ENCODE measurements around the gene USP6NL.

The USP6NL gene

GRCh38 chr10:11448545-11449244, 162.8 kb downstream of the USP6NL start:
- ChIA-PET CTCF (no interaction called here), POLR2A (no interaction called here)
- no peak for TF ChIP-seq L3MBTL2 (conservative IDR thresholded peaks at IDR 0.05)
- no peak for TF ChIP-seq SP1 (IDR thresholded peaks at IDR 0.05)
- no peak for DNase-seq (ENCODE audit: extremely low spot score)

GRCh38 chr10:11448190-11448544, 163.3 kb downstream of the USP6NL start:
- no peak for DNase-seq (ENCODE audit: extremely low spot score)
- TF ChIP-seq TARDBP (IDR thresholded peaks at IDR 0.05) (no peak), SUZ12 (IDR thresholded peaks at IDR 0.05) (no peak), SP1 (IDR thresholded peaks at IDR 0.05) (no peak), FOXK2 (IDR thresholded peaks at IDR 0.05) (no peak), FOXA1 (IDR thresholded peaks at IDR 0.05) (no peak), CTBP1 (IDR thresholded peaks at IDR 0.05; ENCODE audit: borderline replicate concordance) (no peak), PKNOX1 (IDR thresholded peaks at IDR 0.05) (no peak), ARNT (IDR thresholded peaks at IDR 0.05) (no peak), L3MBTL2 (conservative IDR thresholded peaks at IDR 0.05) (no peak), LEF1 (IDR thresholded peaks at IDR 0.05; ENCODE audit: borderline replicate concordance) (no peak), HDGF (IDR thresholded peaks at IDR 0.05; ENCODE audit: borderline replicate concordance) (no peak), ZNF384 (IDR thresholded peaks at IDR 0.05) (no peak), ELF4 (IDR thresholded peaks at IDR 0.05) (no peak), NFRKB (IDR thresholded peaks at IDR 0.05) (no peak)
- CTCF ChIA-PET, result no interaction called here
- POLR2A ChIA-PET, result no interaction called here

- ChIA-PET POLR2A (no interaction called here), CTCF (no interaction called here)
- TF ChIP-seq ARNT (IDR thresholded peaks at IDR 0.05) (no peak), ELF4 (IDR thresholded peaks at IDR 0.05) (no peak), TARDBP (IDR thresholded peaks at IDR 0.05) (no peak), LEF1 (IDR thresholded peaks at IDR 0.05; ENCODE audit: borderline replicate concordance) (no peak), SUZ12 (IDR thresholded peaks at IDR 0.05) (no peak), L3MBTL2 (conservative IDR thresholded peaks at IDR 0.05) (no peak), FOXA1 (IDR thresholded peaks at IDR 0.05) (no peak), FOXM1 (IDR thresholded peaks at IDR 0.05; ENCODE audit: borderline replicate concordance) (no peak), CTBP1 (IDR thresholded peaks at IDR 0.05; ENCODE audit: borderline replicate concordance) (no peak), FOXK2 (IDR thresholded peaks at IDR 0.05) (no peak), HDGF (IDR thresholded peaks at IDR 0.05; ENCODE audit: borderline replicate concordance) (no peak), ZNF384 (IDR thresholded peaks at IDR 0.05) (no peak), SP1 (IDR thresholded peaks at IDR 0.05) (no peak)
- no peak for DNase-seq (ENCODE audit: extremely low spot score)
Measured at GRCh38 chr10:11447586-11447985, 163.9 kb downstream of the USP6NL start.

DNA sequence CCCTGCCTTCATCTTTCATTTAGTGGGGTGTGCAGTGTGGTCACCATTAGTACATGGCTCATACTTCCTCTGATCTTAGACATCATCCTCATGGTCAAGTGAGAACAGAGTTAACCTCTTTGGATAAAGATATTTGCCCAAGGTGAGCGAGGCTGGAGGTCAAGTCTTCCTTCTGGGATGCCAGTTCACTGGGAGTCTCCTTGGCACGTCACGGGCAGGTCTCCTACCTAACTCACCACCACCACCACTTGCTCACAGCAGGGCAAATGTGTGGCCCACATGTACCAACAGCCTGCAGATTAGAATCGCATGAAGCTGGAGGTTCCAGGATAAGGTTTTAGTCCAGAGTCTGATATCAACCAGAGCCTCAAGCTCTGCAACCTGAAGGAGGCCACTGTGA, 164.6 kb downstream of the USP6NL start:
- TF ChIP-seq PKNOX1 (IDR thresholded peaks at IDR 0.05) (no peak), FOXM1 (IDR thresholded peaks at IDR 0.05; ENCODE audit: borderline replicate concordance) (no peak), CTBP1 (IDR thresholded peaks at IDR 0.05; ENCODE audit: borderline replicate concordance) (no peak), TARDBP (IDR thresholded peaks at IDR 0.05) (no peak), NFRKB (IDR thresholded peaks at IDR 0.05) (no peak), SP1 (IDR thresholded peaks at IDR 0.05) (no peak), SUZ12 (IDR thresholded peaks at IDR 0.05) (no peak), ZNF384 (IDR thresholded peaks at IDR 0.05) (no peak), LEF1 (IDR thresholded peaks at IDR 0.05; ENCODE audit: borderline replicate concordance) (no peak), ELF4 (IDR thresholded peaks at IDR 0.05) (no peak), BHLHE40 (IDR thresholded peaks at IDR 0.05; ENCODE audit: borderline replicate concordance) (no peak), FOXK2 (IDR thresholded peaks at IDR 0.05) (no peak), HDGF (IDR thresholded peaks at IDR 0.05; ENCODE audit: borderline replicate concordance) (no peak), FOXA1 (IDR thresholded peaks at IDR 0.05) (no peak), ARNT (IDR thresholded peaks at IDR 0.05) (no peak), L3MBTL2 (conservative IDR thresholded peaks at IDR 0.05) (no peak)
- DNase-seq (ENCODE audit: extremely low spot score), result no peak
- ChIA-PET POLR2A (no interaction called here), CTCF (no interaction called here)

- ChIA-PET CTCF (no interaction called here), POLR2A (no interaction called here)
- no peak for DNase-seq (ENCODE audit: extremely low spot score)
- TF ChIP-seq L3MBTL2 (conservative IDR thresholded peaks at IDR 0.05) (no peak), FOXA1 (IDR thresholded peaks at IDR 0.05) (no peak), SP1 (IDR thresholded peaks at IDR 0.05) (no peak), HDGF (IDR thresholded peaks at IDR 0.05; ENCODE audit: borderline replicate concordance) (no peak), ARNT (IDR thresholded peaks at IDR 0.05) (no peak), ELF4 (IDR thresholded peaks at IDR 0.05) (no peak), ZNF384 (IDR thresholded peaks at IDR 0.05) (no peak), TARDBP (IDR thresholded peaks at IDR 0.05) (no peak), CTBP1 (IDR thresholded peaks at IDR 0.05; ENCODE audit: borderline replicate concordance) (no peak), FOXM1 (IDR thresholded peaks at IDR 0.05; ENCODE audit: borderline replicate concordance) (no peak), FOXK2 (IDR thresholded peaks at IDR 0.05) (no peak), NFRKB (IDR thresholded peaks at IDR 0.05) (no peak), LEF1 (IDR thresholded peaks at IDR 0.05; ENCODE audit: borderline replicate concordance) (no peak), SUZ12 (IDR thresholded peaks at IDR 0.05) (no peak), BHLHE40 (IDR thresholded peaks at IDR 0.05; ENCODE audit: borderline replicate concordance) (no peak), PKNOX1 (IDR thresholded peaks at IDR 0.05) (no peak)
Measured at GRCh38 chr10:11446133-11446532, 165.3 kb downstream of the USP6NL start.

GRCh38 chr10:11444531-11445228, 166.8 kb downstream of the USP6NL start:
- POLR2A ChIA-PET, result no interaction called here
- CTCF ChIA-PET, result interaction anchor here (0.7 kb wide), 1 partner anchor 13 kb away, joined by 3 read pairs; no protein-coding TSS in a partner anchor
- DNase-seq (ENCODE audit: extremely low spot score), result no peak
- TF ChIP-seq ELF4 (IDR thresholded peaks at IDR 0.05) (no peak), FOXA1 (IDR thresholded peaks at IDR 0.05) (no peak), FOXK2 (IDR thresholded peaks at IDR 0.05) (no peak), FOXM1 (IDR thresholded peaks at IDR 0.05; ENCODE audit: borderline replicate concordance) (no peak), NFRKB (IDR thresholded peaks at IDR 0.05) (no peak), SUZ12 (IDR thresholded peaks at IDR 0.05) (no peak), ARNT (IDR thresholded peaks at IDR 0.05) (no peak), SP1 (IDR thresholded peaks at IDR 0.05) (no peak), LEF1 (IDR thresholded peaks at IDR 0.05; ENCODE audit: borderline replicate concordance) (no peak), CTBP1 (IDR thresholded peaks at IDR 0.05; ENCODE audit: borderline replicate concordance) (no peak), L3MBTL2 (conservative IDR thresholded peaks at IDR 0.05) (no peak), ZNF384 (IDR thresholded peaks at IDR 0.05) (no peak), TARDBP (IDR thresholded peaks at IDR 0.05) (no peak), BHLHE40 (IDR thresholded peaks at IDR 0.05; ENCODE audit: borderline replicate concordance) (no peak), HDGF (IDR thresholded peaks at IDR 0.05; ENCODE audit: borderline replicate concordance) (no peak), PKNOX1 (IDR thresholded peaks at IDR 0.05) (no peak)
